Right ventricle myocardium inferior (tissue), 1 donor: ENCODE measurements around the gene PLA2G7. TPM values are rescaled to one million over a fixed set of nuclear protein-coding genes. Genes with fewer than 3 reads are reported as not detected.
"Not testable (repeated sequence)": the region's sequence is repeated elsewhere in the genome, so short reads cannot be mapped to it uniquely, and the experiment has no call there.

Experiments
- ATAC-seq: fragments of 200-7000 bp; cut with Tn5 transposase; one replicate; pipeline ENCODE4 v1.9.1; 2020; ENCODE audit warnings: mild to moderate bottlenecking, moderate library complexity
- DNase-seq: peaks from one replicate; pipeline ENCODE4 v3.0.0; 2021; ENCODE audit errors: missing footprints
- intact Hi-C: fragments of 100-400 bp; cut with DNase I; formaldehyde crosslinking; loops from one replicate; pipeline ENCODE4 v1.11.0; 2022
- total RNA-seq: library from RNA; stranded (reverse); fragmentation: NEBNext Ultra II Directional; extraction: Animal tissue kit (Norgen Biotek cat#: 25700); gene quantifications from one replicate; pipeline ENCODE4 v1.2.1, GENCODE V29; 2021
- donor health status: DM: no; HTN: yes; CAD: no; lungs with severe emphysema.

The PLA2G7 gene
- total RNA-seq, 1 donor from 2014 or later, result 0.14 TPM

DNA sequence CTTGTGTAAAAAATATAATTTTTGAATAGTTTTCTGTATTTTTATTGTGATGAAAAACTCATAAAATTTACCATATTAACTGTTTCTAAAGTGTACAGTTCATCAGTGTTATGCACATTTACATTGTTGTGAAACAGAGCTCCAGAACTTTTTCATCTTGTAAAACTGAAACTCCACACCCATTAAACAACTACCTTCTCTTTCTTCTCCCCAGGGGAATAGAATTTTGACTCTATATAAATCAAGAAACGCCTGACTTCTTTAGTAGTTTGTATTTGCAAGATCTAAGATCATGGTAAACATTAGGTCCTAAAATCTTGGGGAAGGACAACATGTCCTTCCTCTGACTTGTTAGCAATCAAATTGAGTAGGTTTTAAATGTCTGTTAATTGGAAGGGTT is 20.7 kb upstream of the PLA2G7 start:
- DNase-seq (no peak), ATAC-seq (no peak)
- intact Hi-C loops, result no loop called here

DNA sequence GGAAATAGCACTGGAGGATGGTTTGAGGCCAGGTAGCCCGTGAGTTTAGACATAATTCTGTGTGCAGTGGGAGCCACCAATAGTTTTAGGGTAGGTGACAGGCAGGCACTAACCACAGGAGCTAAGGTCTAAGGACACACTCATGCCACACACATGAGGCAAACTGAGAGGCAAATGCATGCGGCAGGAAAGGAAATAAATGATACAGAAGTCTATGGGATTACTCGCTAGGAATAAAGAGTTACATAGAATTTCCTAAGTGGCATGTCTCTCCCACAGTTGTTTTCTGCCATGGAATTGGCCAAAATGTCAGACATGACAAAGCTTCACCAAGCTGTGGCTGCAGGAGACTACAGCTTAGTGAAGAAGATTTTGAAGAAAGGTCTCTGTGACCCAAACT is 16.5 kb upstream of the PLA2G7 start:
- DNase-seq (no peak), ATAC-seq (no peak)
- intact Hi-C loops, result no loop called here

DNA sequence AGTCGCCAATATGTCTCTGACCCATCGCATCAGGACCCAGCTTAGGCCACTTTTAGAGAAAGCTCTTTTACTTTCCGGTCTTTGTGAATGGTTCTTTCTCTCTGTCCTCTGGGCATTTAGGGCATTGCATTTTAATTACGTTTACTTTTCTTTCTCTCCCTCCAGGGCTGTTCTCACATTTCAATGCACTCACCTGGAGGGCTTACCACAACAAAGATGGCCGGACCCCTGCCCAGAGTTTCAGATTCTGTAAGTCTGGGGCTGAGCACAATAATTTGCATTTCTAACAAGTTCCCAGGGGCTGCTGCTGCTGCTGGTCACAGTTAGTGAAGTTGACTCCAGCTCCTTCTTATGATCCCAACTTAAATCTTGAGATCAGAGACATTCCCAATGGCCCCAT is 14.6 kb upstream of the PLA2G7 start:
- intact Hi-C loops, result no loop called here

DNA sequence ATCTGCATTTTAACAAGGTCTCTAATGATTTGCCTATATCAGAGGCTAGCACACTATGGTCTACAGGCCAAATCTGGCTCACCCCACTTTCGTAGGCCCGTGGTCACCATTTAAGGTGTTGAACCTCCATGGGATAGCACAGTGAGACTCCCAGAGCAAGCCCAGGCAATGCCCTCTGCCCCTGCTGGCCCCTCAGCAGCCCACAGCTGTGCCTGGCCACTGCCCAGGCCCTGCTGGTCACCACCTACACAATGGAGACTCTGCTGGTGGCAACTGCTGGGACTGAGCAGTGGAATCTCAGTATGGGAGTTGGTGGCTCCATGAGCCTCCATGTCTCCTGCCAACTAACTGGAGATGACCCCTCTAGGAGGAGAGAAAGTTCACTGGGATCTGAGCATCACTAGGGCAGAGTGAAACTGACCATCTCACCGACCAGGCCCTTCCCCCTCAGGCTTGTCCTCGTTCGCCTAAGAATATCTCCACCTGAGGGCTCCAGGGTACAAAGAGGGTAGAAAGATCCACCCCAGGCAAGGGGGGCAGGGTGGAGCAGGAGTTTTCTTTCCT is 13.8 kb upstream of the PLA2G7 start:
- intact Hi-C loops, result no loop called here
- no peak for ATAC-seq
- no peak for DNase-seq

More for the DNA sequence above, 14.6 kb upstream of the PLA2G7 start:
- no peak for DNase-seq
- ATAC-seq, result no peak

DNA sequence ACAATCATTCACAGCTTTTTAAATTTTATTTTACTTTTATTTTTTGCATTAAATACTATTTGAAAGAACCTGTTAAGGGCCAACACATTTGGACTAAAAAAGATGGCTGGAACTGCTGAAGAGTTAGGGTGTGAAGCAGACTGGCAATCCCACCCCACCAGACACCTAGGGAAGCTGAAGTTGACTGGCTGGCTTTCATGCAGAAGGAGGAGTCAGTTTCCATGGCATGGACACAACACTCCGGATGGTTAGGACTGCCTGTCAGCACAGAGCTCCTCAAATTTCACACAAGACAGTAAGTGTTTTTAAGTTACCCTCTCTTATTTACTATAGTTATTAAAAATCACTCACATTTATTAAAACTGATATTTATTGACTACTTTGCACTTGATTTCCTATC is 11.5 kb upstream of the PLA2G7 start, which contains the start of gene ANKRD66:
TSS of gene ANKRD66 (plus strand) at position 238 of the 400 bp plus-strand sequence. CDS start 5,016 bp downstream, outside the sequence.
- intact Hi-C loops, result no loop called here
- DNase-seq (no peak), ATAC-seq (no peak)

DNA sequence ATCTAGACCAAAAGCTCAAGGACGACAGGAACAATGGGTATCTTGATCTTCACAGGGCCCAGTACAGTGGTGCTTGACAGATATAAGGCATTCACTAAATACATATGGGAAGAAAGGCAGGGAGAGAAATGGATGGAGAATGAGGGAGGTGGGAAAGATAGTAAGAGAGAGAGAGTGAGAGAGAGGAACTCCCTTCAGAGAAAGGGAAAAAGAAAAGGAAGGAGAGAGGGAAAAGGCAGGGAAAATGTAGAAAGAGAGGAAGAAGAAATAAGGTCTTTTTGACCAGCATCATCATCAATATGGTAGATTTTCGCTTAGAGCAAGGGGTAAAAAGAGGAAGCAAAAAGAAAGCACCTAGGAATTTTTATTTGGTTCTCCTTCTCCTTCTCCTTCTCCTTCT is 10.8 kb upstream of the PLA2G7 start:
- intact Hi-C loops, result no loop called here
- ATAC-seq (no peak), DNase-seq (no peak)

DNA sequence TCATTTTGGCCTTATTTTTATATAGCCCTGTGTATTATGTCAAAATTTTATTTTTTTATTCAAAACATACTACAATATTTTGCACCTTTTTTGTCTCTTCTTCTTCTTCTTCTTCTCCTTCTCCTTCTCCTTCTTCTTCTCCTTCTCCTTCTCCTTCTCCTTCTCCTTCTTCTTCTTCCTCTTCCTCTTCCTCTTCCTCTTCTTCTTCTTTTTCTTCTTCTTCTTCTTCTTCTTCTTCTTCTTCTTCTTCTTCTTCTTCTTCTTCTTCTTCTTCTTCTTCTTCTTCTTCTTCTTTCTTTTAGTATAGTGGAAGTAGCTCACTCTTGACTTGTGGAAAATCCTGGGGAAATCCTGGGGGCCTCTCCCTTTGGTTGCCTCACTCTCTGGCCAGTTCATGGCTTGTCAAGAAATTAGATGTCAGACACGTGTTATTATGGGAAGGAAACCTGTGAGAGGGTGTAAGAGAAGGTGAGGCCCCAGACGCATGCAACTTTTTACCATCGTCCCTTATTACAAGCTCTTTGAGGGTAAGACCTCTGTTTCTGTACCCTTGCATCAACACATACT is 9.1 kb upstream of the PLA2G7 start:
- DNase-seq, intact Hi-C loops, ATAC-seq: not testable (repeated sequence)

DNA sequence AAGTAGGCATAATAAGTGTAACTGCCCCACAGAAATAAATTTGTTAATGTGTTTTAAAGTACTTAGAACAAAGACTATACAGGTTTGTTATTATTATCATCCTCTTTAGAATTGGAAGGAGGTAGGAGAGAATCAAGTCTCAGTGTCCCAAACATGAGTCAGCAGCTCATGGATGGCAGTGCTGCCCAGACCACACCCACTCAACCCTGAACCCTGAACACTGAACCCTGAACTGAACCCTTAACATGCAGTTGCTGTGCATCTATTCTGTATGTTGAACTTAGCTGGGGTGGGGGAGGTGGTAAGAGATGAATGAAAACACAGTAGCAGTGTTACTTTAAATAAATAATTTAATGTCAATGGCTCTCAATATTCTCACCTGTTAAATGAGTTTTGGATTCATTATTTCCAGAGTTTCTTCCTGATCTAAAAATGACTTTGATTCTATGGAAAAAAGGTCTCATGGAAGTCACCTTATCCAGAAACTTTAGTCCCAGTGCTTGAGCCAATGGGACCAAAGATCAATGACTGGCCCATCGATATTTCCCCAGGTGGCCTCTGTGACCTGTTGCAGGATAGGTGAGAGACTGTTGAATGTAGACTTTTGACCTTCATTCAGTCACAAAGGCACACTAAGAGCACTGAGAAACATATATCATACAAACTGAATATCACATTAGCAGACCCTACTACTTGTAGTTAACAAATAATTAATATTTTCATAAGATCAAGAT is 8.4 kb upstream of the PLA2G7 start:
- no peak for DNase-seq
- ATAC-seq, result no peak
- intact Hi-C loops, result no loop called here

DNA sequence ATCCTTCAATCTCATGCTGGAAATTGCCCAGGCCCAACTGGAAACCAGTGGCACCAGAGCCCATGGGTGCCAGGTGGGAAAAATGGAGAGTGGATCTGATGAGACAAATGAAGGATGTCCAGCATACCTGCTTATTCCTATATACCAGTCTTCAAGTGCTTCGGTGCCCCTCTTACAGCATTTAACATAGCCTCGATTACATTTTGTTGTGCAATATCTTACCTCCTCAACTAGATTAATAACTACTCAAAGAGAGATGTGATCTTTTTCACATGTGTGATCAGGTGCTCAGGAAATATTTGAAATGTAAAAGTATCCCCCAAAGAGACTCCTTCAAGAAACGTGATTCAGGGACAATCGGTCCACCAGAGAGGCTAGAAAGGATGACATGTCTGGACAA is 6.7 kb upstream of the PLA2G7 start:
- DNase-seq (no peak), ATAC-seq (no peak)
- intact Hi-C loops, result no loop called here

DNA sequence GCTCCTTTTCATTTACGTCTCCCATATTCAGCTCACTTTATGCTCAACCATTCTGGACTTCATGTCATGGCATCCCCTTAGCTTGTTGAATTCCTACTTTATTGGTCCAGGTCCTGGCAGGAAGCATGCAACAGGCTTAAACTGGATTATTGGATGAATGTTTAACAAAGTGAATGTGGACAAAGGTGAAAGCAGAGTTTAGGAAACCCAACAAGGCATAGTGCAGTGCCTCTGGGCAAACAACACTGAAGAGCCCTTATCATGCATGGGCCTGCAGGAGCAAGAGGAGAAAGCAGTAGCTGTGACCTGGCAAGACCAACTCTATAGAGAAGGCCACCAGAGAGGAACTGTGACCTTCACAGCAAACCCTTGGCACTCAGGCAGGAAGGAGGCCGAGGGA is 6.3 kb upstream of the PLA2G7 start:
- no peak for DNase-seq
- no peak for ATAC-seq
- intact Hi-C loops, result no loop called here

DNA sequence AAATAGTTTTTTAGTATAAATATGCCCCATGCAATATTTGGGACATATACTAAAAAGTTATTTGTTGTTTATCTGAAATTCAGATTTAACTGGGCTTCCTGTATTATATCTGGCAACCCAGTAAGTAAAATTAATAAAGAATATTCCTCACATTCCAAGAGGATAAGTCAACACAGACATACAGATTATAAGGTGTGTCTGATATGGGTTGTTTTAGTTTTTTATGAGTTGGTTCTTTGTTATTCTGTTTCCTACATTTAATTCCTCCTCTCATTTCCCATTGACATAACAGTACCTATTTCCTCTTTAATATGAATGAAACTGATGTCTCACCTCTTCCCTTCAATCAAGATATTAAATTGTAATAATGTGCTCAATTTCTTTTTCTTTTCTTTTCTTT is 1.7 kb upstream of the PLA2G7 start:
- DNase-seq (no peak), ATAC-seq (no peak)
- intact Hi-C loops, result no loop called here

DNA sequence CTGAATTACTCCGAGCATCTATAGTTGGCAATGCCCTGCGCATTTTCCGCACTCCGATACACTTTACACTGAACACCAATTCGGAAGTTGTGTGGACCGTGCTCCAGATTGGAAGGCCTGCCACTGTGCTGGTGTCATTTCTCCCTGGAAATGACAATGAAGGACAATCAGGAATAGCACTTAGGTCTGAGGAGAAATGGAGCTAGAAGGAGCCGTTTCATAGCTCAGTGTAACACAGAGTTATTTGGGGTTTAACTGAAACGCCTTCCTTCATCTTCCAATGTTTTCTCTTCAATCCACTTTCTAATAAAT is 501 bp upstream of the PLA2G7 start:
- ATAC-seq (no peak), DNase-seq (no peak)
- intact Hi-C loops, result no loop called here

DNA sequence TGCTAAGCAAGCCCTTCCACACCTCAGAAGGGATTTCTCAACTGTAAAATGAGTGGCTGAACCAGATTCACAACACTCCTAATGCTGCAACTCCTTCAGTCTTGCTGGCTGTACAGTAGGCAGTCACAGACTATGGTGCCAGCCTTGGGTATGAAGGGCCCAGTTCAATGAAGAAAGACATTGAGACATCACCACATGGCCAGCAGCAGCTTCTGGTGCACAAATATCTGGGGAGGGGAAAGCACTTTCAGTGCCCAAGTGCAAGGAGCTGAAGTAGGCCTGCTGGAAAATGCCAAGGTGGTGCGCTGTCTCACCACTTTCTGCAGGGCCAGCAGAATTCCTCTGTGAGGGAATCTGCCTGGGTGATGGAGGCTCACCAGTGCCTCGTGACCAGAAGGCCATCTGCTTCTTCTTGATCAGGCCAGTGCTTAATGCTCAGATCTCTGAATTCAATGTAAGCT is 1.8 kb downstream of the PLA2G7 start:
- no peak for DNase-seq
- intact Hi-C loops, result no loop called here
- ATAC-seq, result no peak

DNA sequence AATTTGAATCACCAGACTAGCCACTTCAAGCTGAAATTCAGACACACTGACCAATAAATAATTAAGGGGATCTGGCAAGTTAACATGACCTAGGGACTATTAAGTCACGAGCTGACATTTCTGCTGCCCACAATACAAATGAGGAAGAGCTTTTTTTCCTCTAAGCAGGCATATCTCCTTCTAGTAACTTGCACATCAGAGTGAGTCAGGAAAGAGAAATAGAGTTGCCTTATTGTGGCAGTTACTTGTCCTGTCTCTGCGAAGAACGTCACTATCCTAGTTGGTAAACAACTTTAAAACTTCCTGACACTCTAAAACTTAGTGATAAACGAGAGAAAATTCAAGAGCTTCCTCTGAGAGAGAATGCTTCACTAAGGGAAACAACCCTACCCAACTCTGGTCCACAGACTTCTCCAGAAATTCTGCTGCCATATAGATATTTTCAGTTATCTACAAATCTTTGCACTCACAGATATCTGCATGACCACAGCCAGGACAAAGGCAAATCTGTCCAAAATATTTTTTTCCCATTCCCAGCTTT is 4.2 kb downstream of the PLA2G7 start:
- DNase-seq (no peak), ATAC-seq (no peak)

DNA sequence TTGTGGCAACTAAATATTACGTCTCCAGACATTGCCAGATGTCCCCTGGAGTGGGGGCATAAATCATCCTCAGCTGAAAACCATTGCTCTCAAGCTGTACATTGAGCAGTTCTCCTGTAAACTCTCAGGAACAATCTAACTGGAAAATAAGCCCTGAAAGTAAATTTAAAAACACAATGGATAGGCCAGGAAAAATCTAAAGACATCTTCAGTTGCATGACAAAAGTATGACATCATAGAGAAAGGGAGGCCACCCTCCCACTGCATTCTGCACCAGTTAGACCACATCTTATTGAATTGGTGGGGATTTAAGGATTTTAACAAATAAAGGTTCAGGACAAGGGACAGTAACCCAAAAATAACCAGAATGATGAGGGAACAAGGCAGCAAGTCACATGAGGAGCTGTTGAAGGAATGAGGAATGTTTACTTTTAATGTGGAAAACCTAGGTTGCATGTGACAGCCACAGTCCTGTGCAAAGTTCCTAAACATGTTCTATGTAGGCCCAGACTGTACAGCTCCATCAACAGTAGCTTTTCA is 5.3 kb downstream of the PLA2G7 start:
- intact Hi-C loops, result no loop called here
- no peak for ATAC-seq

More for the DNA sequence above, 4.2 kb downstream of the PLA2G7 start:
- intact Hi-C loops, result no loop called here

DNA sequence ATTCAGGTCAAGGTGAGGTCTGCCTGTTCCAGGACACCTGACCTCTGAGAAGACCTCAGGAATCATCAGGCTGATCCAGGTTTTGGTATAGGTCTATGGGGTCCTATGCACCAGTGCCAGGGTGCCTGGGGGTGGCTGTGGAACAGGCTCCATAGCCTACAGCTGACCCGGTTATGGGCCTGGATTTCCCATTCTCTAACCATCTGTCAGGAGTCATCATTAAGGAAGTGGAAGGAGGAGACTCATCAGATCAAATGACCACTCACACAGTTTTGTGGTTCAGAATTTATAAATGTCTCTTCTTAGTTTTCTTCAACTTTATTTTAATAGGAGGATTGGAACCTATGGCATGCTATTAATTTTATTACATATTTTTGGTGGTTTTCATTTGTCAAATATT is 14.8 kb downstream of the PLA2G7 start:
- no peak for DNase-seq
- ATAC-seq, result no peak
- intact Hi-C loops, result no loop called here

More for the DNA sequence above, 5.3 kb downstream of the PLA2G7 start:
- DNase-seq, result no peak

DNA sequence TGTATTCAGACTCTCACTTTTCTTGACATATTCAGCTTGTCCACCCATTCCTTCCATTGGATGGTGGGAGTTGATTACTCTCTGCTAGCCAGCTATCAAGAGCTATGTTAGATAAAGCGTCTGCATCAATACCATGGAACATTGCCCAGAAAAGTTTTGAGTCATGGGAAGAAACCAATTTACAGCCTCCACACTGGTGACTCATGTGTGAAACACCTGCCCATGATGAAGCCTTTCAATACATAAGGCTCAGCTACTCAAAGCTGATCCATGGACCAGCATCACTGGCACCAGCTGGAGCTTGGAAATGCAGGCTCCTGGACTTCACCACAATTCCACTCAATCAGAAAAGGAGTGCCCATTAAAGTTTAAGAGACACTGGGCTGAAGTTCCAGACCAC is 16.1 kb downstream of the PLA2G7 start:
- no peak for ATAC-seq
- no peak for DNase-seq
- intact Hi-C loops, result no loop called here

DNA sequence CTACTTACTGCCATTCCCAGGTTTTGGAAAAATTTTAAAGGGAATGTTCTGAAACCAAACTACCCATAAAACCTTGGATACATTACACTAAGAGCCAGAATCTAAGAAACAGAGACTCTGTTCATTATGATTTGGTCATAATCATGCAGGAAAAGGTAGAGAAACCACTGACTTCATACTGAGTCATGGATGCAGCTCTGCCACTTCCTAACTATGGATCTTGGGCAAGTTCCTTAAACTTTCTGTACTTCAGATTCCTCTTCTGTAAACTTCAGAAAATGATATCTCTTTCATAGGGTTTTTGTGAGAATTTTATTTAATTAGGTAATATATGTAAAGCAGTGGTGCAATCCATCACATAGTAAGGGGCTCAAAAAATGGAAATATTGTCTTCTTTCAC is 20.0 kb downstream of the PLA2G7 start:
- intact Hi-C loops, result no loop called here
- DNase-seq, result no peak
- no peak for ATAC-seq

DNA sequence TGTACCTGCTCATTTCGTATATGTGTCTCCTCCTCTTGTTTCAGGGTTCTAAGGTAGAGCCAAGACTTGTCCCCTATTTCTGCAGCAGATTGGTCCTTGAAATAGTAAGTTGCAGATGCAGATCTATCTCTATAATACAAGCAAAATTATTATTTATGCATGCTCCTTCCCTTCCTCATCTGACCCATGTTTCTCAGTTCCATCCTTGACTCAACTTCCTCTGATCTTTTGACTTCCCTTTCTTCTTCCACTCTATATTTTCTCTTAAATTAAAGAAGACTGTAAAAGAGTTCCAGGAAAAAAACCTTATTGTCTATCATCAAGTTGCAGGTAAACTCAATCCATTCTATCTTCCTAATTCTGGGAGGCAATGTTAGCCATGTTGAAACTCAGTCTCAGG is 23.7 kb downstream of the PLA2G7 start:
- intact Hi-C loops, result no loop called here
- ATAC-seq (no peak), DNase-seq (no peak)

DNA sequence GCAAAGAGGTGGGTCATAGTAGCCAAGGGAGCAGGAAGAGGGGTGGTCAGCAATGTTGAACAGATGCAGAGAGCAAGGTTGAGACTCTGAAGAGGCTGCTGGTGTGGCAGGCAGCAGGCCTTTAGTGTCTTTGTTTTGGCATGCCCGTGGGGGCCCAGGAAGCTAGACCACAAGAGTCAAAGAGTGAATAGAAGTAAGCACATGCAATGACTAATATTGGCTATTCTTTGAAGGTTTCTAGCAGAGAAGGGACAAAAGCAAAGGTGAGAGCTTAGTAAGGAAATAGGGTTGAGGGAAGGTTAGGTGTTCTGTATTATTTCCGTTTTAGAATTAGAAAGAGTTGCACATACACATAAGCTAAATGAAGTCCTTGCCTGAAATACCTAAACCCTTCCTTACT is 28.7 kb downstream of the PLA2G7 start:
- DNase-seq (no peak), ATAC-seq (no peak)
- intact Hi-C loops, result loop anchor here (10.0 kb wide), 1 partner anchor 78 kb away; no protein-coding TSS in a partner anchor
